ENCODE measurements around the gene EPG5. TPM values are rescaled to one million over a fixed set of nuclear protein-coding genes. Genes with fewer than 3 reads are reported as not detected.

Gene EPG5
- total and polyA plus RNA-seq, 10 of the 15 experiments (the other 5 are each of a cell fraction or from before 2014, with no cell fraction given), result 1.9 to 27.7 (median 9.0) TPM

DNA sequence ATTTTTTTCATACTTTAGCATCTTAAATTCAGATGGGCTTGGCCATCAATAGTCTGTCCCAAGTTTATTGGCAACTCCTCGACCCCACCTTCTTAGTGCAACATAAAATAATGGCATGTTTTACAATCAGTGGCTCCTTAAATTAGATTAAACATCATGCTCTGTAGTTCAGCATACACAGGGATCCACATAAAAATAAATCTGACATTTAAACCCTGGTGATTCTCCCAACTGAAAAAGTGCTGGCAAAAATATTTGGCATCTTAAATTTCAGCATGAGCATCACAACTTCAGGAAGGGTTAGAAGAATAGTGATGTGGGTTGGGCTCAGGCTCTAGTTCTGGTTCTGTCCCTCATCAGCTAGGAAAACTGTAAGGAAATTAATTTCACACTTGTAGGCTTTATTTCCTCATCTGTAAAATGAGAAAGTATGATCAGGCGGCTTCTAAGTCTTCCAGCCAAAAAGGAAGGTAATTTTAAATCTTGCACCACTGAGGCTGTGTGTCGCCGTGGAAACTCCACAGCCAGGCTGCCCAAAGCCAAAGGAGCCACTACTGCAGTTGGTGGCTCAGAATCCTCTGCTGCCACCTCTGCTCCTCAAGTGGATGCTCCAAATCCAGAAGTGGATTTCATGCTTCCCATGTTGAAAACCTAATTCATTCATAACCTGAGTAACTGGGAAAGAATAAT is 17.6 kb upstream of the EPG5 start:
- H3K79me2 ChIP-seq (ENCODE audit: control insufficient read depth, insufficient read depth, low read length), result no peaks in the 10 kb centered on the region
- H3K27ac ChIP-seq (ENCODE audit: control insufficient read depth, insufficient read depth), result no peak overlapping the region
- no peaks in the 10 kb centered on the region for H3K36me3 ChIP-seq (ENCODE audit: control insufficient read depth in 2 of 2, insufficient read depth in 2 of 2, low read length in 1 of 2)
- H3K4me1 ChIP-seq (ENCODE audit: control insufficient read depth, insufficient read depth, low read length), result no peaks in the 10 kb centered on the region
- H2AFZ ChIP-seq (ENCODE audit: control insufficient read depth, low read depth, low read length), result no peak overlapping the region
- no peak overlapping the region for H3K9ac ChIP-seq (ENCODE audit: control insufficient read depth, insufficient read depth, low read length)
- H3K4me2 ChIP-seq (ENCODE audit: control insufficient read depth, insufficient read depth), result no peak overlapping the region
- ATAC-seq (no peak), DNase-seq (ENCODE audit: low read depth, low spot score) (no peak), FAIRE-seq (no peak)
- no peak for TF ChIP-seq SPI1 (IDR thresholded peaks at IDR 0.05; ENCODE audit: borderline replicate concordance, insufficient read depth, low read depth, low read length)
- no peaks in the 10 kb centered on the region for H4K20me1 ChIP-seq (ENCODE audit: control insufficient read depth, insufficient read depth)
- H3K27me3 ChIP-seq (replicated peaks in 1 of 2; ENCODE audit: control insufficient read depth in 2 of 2, insufficient read depth in 2 of 2, low read length in 1 of 2), result no peaks in the 10 kb centered on the region
- ChIA-PET CTCF (no interaction called here), POLR2A (interaction anchor here (0.6 kb wide), 1 partner anchor 13 kb away, joined by 6 read pairs; no protein-coding TSS in a partner anchor), SMC1A (ENCODE audit: uncharacterized antibody, unreplicated experiment) (interaction anchor here (0.6 to 2.2 kb wide), 2 partner anchors 89 to 1527 kb away, joined by 3 to 8 read pairs; no protein-coding TSS in a partner anchor), RAD21 (ENCODE audit: unreplicated experiment) (no interaction called here)
- in situ Hi-C loops (cut with MboI) (no loop called here), intact Hi-C loops (cut with micrococcal nuclease; ENCODE audit: unreplicated experiment) (no loop called here)
- no peak overlapping the region for H3K4me3 ChIP-seq
- no peaks in the 10 kb centered on the region; the same call in 2 of the 3 replicates for H3K9me3 ChIP-seq (replicated peaks; ENCODE audit: control insufficient read depth, insufficient read depth, low read length)
- WGBS (ENCODE audit: insufficient coverage, insufficient replicate concordance, low lambda C conversion rate, missing lambda C conversion rate), result 56% methylated on average over 4 of the region's 4 CpGs
- no TSS peak for BruUV-seq (replicated peaks)

DNA sequence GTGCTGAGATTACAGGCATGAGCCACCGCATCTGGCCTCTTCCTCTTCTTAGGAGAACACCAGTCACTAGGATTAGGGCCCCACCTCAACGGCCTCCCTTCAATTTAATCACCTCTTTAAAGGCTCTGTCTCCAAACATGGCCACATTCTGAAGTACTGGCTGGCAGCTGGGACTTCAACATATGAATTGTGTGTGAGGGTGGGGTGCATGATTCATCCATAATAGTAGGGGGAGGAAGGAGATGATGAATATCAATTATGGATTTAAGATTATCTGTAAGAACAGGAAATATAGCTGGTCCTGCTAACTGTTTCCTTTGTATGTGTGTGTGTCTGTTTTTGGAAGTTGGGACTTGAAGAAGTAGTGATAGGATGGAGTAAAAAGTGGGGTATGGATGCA is 14.7 kb upstream of the EPG5 start:
- BruUV-seq (replicated peaks), result no TSS peak
- Histone ChIP-seq H3K79me2 (ENCODE audit: control insufficient read depth, insufficient read depth, low read length) (no peaks in the 10 kb centered on the region), H3K9me3 (replicated peaks; ENCODE audit: control insufficient read depth, insufficient read depth, low read length) (no peaks in the 10 kb centered on the region), H3K36me3 (ENCODE audit: control insufficient read depth in 2 of 2, insufficient read depth in 2 of 2, low read length in 1 of 2) (no peaks in the 10 kb centered on the region), H3K27ac (ENCODE audit: control insufficient read depth, insufficient read depth) (no peak overlapping the region), H3K27me3 (replicated peaks in 1 of 2; ENCODE audit: control insufficient read depth in 2 of 2, insufficient read depth in 2 of 2, low read length in 1 of 2) (no peaks in the 10 kb centered on the region), H4K20me1 (ENCODE audit: control insufficient read depth, insufficient read depth) (no peaks in the 10 kb centered on the region), H3K4me2 (ENCODE audit: control insufficient read depth, insufficient read depth) (no peak overlapping the region), H3K9ac (ENCODE audit: control insufficient read depth, insufficient read depth, low read length) (no peak overlapping the region), H3K4me3 (no peak overlapping the region), H3K4me1 (ENCODE audit: control insufficient read depth, insufficient read depth, low read length) (no peaks in the 10 kb centered on the region), H2AFZ (ENCODE audit: control insufficient read depth, low read depth, low read length) (no peak overlapping the region)
- intact Hi-C loops (cut with micrococcal nuclease; ENCODE audit: unreplicated experiment), result no loop called here
- 50% methylated on average over 2 of the region's 2 CpGs for whole genome bisulfite sequencing (ENCODE audit: insufficient coverage, insufficient replicate concordance, low lambda C conversion rate, missing lambda C conversion rate)
- in situ Hi-C loops (cut with MboI), result no loop called here
- TF ChIP-seq HDAC2 (IDR thresholded peaks at IDR 0.05) (no peak), SUPT20H (IDR thresholded peaks at IDR 0.05; ENCODE audit: borderline replicate concordance, control insufficient read depth, low read depth, low read length) (no peak), BRCA1 (IDR thresholded peaks at IDR 0.05; ENCODE audit: low read depth, low read length) (no peak), ZNF622 (IDR thresholded peaks at IDR 0.05) (no peak), ETV6 (conservative IDR thresholded peaks at IDR 0.05 in 1 of 2, IDR thresholded peaks at IDR 0.05 in 1 of 2; ENCODE audit: borderline replicate concordance in 1 of 2, low read depth in 1 of 2) (no peak), E4F1 (IDR thresholded peaks at IDR 0.05; ENCODE audit: borderline replicate concordance, partially characterized antibody) (no peak)
- TF ChIP-seq, protein P1, sequence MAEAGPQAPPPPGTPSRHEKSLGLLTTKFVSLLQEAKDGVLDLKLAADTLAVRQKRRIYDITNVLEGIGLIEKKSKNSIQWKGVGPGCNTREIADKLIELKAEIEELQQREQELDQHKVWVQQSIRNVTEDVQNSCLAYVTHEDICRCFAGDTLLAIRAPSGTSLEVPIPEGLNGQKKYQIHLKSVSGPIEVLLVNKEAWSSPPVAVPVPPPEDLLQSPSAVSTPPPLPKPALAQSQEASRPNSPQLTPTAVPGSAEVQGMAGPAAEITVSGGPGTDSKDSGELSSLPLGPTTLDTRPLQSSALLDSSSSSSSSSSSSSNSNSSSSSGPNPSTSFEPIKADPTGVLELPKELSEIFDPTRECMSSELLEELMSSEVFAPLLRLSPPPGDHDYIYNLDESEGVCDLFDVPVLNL (IDR thresholded peaks at IDR 0.05; ENCODE audit: low read depth, low read length), result no peak
- RAD21 ChIA-PET (ENCODE audit: unreplicated experiment), result no interaction called here
- DNase-seq (ENCODE audit: low read depth, low spot score) (no peak), FAIRE-seq (no peak), ATAC-seq (no peak)
- POLR2A ChIA-PET, result no interaction called here
- SMC1A ChIA-PET (ENCODE audit: uncharacterized antibody, unreplicated experiment), result interaction anchor here (0.7 to 1.7 kb wide), 2 partner anchors 34 to 35 kb away, joined by 3 to 5 read pairs; no protein-coding TSS in a partner anchor
- CTCF ChIA-PET, result interaction anchor here (1.8 kb wide), 1 partner anchor 92 kb away, joined by 5 read pairs; no protein-coding TSS in a partner anchor
